Activated effector memory CD4-positive, alpha-beta T cell treated with Interleukin-2 at 50 U/mL for 16 hours (primary cell): Measurements from ENCODE around the gene RPLP2.

Experiments
- DNase-seq: peaks from one replicate; pipeline ENCODE4 v3.0.0-alpha.2; 2020

RPLP2 gene

DNA sequence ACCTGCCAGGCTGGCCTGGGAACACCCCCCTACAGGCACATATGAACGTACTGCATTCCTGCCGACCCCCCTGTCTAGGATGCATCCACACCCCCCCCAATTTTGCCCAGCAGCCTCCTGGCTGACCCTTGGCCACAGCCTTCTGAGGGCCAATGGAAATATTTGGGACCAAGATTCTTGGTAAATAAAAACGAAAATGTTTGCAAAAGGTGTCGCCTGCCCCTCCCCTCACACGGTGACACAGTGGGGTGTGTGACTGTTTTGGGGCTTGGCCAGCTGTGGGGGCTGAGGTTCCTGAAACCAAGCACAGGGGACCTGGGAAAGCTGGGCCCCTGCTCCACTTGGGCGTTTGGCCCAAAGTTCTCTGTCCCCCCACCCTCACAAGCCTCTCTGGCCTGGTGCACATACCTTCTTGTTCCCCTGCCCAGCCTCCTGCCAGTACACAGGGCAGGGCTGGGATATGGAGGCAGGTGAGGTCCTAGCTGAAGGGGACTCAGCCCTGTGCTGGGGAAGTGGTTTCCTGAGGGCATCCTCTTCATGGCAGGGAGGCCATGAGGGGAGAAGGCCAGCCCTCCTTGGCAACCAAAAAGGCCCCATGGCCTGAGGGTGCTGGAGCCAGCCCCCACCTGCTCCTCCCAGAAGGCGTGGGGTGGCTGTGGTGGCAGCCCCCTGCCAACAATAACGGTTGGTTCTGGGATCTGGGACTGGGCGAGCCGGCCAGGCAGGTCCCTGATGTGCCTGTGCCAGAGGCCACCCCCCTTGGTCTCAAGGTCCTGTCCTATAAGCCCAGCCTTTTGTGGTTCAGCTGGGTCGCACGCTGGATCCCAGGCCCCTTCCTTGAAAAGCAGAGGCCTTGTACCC, 15.8 kb downstream of the RPLP2 start:
- no peak for DNase-seq

DNA sequence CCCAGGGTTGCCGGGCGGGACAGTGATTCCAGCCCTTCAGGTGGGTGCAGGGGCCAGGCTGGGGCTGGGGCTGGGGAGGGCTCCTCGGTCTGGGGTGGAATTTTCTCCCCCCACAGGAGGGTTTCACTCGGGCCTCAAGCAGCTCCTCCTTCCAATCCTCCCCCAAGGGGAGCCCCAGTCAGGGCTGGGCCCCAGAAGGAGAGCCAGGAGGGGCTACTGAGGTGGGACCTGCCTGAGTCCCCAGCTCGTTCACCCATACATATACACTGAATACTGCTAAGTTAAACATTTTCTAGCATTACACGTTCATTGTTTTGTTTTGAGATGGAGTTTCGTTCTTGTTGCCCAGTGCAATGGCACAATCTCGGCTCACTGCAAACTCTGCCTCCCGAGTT, 16.5 kb downstream of the RPLP2 start:
- no peak for DNase-seq

- DNase-seq, result no peak
Measured at GRCh38 chr11:826836-827145, 17.0 kb downstream of the RPLP2 start.

- DNase-seq, result no peak
Measured at GRCh38 chr11:827146-827896, 17.6 kb downstream of the RPLP2 start.

GRCh38 chr11:827897-828192, 18.1 kb downstream of the RPLP2 start, which contains the start of gene CRACR2B:
Gene CRACR2B (plus strand): TSS chr11:827919. CDS start chr11:828608, 689 bp downstream.
- no peak for DNase-seq

DNA sequence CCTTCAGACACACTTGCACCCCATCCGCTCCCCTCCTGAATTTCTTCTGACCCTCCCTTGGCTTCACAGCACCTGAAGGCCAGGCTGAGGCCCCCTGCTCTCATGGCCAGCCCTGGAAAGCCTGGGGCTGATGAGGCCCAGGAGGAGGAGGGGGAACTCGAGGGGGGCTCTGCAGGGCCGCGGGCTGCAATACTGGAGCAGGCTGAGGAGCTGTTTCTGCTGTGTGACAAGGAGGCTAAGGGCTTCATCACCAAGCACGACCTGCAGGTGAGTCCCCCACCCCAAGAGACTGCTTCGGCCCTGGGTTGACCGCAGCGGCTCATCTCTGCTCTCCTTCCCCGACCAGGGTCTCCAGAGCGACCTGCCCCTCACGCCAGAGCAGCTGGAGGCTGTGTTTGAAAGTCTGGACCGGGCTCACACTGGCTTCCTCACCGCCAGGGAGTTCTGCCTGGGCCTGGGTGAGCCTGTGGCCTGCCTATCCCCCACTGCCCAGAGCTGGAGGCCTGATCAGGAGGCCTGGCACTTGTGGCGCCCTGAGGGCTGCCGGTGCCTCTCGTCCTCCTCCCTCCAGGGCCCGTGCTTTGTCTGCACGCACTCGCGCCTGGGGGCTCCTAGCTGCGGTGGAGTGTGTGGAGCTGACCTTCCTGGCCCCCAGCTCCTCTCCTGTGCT, 18.9 kb downstream of the RPLP2 start:
- no peak for DNase-seq

GRCh38 chr11:829176-829846, 19.5 kb downstream of the RPLP2 start:
- no peak for DNase-seq

DNA sequence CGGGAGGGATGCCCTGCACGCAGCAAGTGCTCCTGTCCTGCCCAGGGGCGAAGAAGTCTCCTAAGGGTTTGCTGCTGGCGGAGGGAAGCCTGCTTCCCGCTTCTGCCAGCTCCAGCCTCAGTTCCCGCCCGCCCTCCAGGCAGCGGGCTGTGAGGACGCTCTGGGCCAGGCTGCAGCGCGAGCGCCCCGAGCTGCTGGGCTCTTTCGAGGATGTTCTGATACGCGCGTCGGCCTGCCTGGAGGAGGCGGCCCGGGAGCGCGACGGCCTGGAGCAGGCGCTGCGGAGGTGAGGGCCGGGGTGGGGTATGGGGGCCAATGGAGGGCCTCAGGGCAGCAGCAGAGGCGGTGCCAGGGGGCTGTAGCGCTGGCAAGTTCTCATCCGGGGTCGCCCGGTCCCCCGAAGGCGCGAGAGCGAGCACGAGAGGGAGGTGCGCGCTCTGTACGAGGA, 20.1 kb downstream of the RPLP2 start:
- no peak for DNase-seq

DNA sequence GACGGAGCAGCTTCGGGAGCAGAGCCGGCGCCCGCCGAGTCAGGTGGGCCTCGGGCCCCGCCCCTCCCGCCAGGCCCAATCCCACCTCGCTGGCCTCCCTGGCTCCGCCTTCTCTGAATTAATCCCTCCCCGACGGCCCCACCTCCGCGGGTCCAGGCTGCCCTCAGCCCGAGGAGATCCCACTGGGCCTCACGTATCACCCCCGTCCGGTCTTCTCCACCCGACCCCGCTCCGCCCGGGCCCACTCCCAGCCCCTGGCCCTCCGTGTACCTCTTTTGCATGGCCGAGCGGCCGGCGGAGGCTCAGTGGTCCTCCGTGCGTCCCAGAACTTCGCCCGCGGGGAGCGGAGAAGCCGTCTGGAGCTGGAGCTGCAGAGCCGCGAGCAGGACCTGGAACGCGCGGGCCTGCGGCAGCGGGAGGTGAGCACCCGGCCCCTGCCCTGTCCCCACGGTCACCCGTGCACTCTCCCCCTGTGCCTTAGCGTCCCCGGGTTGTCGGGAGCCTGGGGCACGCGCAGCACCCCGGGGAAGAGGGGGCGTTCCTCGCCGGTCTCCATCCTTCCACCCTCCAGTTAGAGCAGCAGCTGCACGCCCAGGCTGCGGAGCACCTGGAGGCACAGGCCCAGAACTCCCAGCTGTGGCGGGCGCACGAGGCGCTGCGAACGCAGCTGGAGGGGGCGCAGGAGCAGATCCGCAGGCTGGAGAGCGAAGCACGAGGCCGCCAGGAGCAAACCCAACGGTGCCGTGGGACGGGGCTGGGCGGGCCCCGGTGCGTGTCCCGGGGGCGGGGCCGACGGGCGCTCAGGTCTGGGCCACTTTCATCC, 20.7 kb downstream of the RPLP2 start:
- DNase-seq, result peak; percentile 34

- no peak for DNase-seq
Measured at GRCh38 chr11:831118-831864, 21.5 kb downstream of the RPLP2 start.

GRCh38 chr11:831961-832528, 22.3 kb downstream of the RPLP2 start:
- no peak for DNase-seq

GRCh38 chr11:832529-833113, 22.9 kb downstream of the RPLP2 start, which contains the start of gene CD151:
Gene CD151 (plus strand): TSS chr11:832952. CDS start chr11:836070, 3,118 bp downstream.
- DNase-seq, result no peak

DNA sequence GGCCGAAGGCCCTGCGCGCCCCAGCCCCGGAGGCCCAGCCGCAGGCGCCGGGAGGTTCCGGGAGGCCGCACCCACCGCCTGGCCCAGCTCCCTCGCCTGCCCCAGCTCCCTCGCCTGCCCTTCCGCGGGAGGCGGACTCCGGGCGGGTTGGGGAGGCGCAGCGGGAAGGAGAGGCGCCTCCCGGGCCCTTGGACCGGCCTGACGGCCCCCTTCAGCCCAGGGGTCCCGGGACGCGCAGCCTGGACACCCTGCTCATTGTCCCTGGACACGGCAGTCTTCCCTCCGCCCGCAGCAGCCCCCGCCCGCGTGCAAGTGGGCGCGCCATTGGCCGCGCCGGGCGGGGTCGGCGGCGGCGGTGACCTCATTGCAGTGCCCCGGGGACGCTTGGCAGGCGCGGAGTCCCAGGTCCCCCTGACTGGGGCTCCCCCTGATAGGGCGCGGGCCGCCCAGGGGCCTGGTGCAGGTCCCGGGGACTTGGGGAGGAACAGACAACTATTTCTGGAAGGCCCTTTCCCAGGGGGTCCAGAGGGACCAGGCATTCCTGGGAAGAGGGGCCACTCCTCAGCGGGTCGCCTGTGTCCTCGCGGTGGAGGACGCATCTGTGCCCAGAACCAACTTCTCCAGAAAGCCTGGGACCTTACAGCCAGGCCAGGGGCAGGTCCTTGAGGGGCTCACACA, 23.5 kb downstream of the RPLP2 start:
- DNase-seq, result no peak

- DNase-seq, result no peak
Measured at GRCh38 chr11:833849-834311, 24.1 kb downstream of the RPLP2 start.

- no peak for DNase-seq
Measured at GRCh38 chr11:834371-835316, 24.9 kb downstream of the RPLP2 start.

DNA sequence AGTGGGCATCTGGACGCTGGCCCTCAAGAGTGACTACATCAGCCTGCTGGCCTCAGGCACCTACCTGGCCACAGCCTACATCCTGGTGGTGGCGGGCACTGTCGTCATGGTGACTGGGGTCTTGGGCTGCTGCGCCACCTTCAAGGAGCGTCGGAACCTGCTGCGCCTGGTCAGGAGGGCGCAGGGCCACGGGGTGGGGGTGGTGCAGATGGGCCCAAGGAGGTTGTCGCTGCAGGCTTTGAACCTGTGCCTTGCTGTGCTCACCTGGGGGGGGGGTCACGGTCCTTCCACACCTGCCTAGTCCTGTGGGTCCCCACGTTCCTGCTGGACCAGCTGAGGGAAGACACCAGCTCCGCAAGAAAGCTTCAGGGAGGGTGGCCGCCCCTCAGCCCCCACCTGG, 26.5 kb downstream of the RPLP2 start:
- DNase-seq, result no peak

DNA sequence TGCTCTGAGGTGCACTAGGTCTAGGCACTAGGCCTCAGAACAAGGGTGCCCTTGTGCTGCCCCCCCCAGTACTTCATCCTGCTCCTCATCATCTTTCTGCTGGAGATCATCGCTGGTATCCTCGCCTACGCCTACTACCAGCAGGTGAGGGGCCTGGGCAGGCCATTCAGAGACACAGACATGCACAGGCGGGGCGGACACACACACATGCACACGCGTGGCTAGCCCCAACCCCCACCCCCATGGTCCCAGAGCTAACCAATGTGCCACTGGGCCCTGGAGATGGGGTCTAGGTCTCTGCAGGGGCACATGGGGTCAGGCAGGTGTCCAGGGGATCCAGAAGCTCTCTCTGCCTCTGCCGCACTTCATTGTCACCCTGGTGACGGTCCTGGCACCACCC, 26.9 kb downstream of the RPLP2 start:
- no peak for DNase-seq

DNA sequence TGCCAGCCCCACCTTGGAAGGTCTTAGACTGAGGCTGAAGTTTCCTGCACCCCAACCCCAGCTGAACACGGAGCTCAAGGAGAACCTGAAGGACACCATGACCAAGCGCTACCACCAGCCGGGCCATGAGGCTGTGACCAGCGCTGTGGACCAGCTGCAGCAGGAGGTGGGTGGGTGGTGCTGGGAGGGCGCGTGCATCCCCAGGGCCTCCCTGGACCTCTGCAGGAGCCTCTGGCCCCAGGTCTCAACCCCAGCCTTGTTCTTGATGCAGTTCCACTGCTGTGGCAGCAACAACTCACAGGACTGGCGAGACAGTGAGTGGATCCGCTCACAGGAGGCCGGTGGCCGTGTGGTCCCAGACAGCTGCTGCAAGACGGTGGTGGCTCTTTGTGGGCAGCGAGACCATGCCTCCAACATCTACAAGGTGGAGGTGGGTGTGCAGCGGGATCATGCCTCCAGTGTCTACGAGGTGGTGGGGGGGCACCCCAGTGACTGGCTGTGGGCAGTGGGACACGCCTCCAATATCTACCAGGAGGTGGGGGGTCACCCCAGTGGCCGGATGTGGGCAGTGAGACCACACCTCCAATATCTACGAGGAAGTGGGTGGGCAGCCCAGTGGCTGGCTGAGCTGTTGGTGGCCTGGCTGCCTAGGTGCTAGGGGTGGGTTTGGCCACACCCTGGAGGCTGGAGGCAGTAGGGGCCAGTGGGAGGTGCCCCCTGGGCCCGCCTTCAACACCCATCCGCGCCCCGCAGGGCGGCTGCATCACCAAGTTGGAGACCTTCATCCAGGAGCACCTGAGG, 27.6 kb downstream of the RPLP2 start:
- no peak for DNase-seq
